Mesendoderm (in vitro differentiated cells): Measurements from ENCODE around the gene FGF4.

Experiments used
- DNase-seq: peaks from one replicate; pipeline ENCODE4 v3.0.0; 2013
- H2AK5ac ChIP-seq: 2 replicates; pipeline ENCODE4 v1.6.1; 2013; ENCODE audit warnings: low read length, inconsistent platforms
- H2BK120ac ChIP-seq: 2 replicates; pipeline ENCODE4 v1.6.1; 2013; ENCODE audit warnings: low read depth, mild to moderate bottlenecking, low read length, moderate library complexity, mixed read lengths
- H2BK15ac ChIP-seq: replicated peaks from 2 replicates; pipeline ENCODE4 v1.6.1; 2013; ENCODE audit warnings: low read depth, mild to moderate bottlenecking, moderate library complexity
- H2BK5ac ChIP-seq: 2 replicates; pipeline ENCODE4 v1.6.1; 2013; ENCODE audit warnings: low read length, inconsistent platforms
- H3K18ac ChIP-seq: 2 replicates; pipeline ENCODE4 v1.6.1; 2013; ENCODE audit warnings: mild to moderate bottlenecking, low read length, mixed read lengths
- H3K23ac ChIP-seq: one replicate; pipeline ENCODE4 v1.6.1; 2013; ENCODE audit warnings: low read length
- H3K27ac ChIP-seq: 2 replicates; pipeline ENCODE4 v1.5.1; 2013; ENCODE audit warnings: low read depth, mild to moderate bottlenecking, inconsistent platforms, low read length, moderate library complexity
- H3K27me3 ChIP-seq: 2 replicates; pipeline ENCODE4 v1.6.1; 2013; ENCODE audit warnings: low read length, control low read depth, mild to moderate bottlenecking, inconsistent platforms; ENCODE audit not compliant: insufficient read depth, poor library complexity
- H3K36me3 ChIP-seq: 2 replicates; pipeline ENCODE4 v1.6.1; 2013; ENCODE audit warnings: low read length, inconsistent platforms; ENCODE audit not compliant: control insufficient read depth, insufficient read depth
- H3K4ac ChIP-seq: one replicate; pipeline ENCODE4 v1.6.1; 2013; ENCODE audit warnings: low read depth, mild to moderate bottlenecking, low read length, moderate library complexity
- H3K4me1 ChIP-seq: 2 replicates; pipeline ENCODE4 v1.6.1; 2013; ENCODE audit warnings: low read depth, low read length, inconsistent platforms; ENCODE audit not compliant: control insufficient read depth
- H3K4me2 ChIP-seq: 2 replicates; pipeline ENCODE4 v1.6.1; 2013; ENCODE audit warnings: low read length
- H3K4me3 ChIP-seq: 2 replicates; pipeline ENCODE4 v1.5.1; 2013; ENCODE audit warnings: mild to moderate bottlenecking, low read length
- H3K56ac ChIP-seq: one replicate; pipeline ENCODE4 v1.6.1; 2013; ENCODE audit warnings: low read length
- H3K79me1 ChIP-seq: 2 replicates; pipeline ENCODE4 v1.6.1; 2013; ENCODE audit warnings: low read length, inconsistent platforms
- H3K79me2 ChIP-seq: 2 replicates; pipeline ENCODE4 v1.6.1; 2013; ENCODE audit warnings: mild to moderate bottlenecking, low read length; ENCODE audit not compliant: control insufficient read depth, insufficient read depth
- H3K9ac ChIP-seq: 2 replicates; pipeline ENCODE4 v1.6.1; 2013; ENCODE audit warnings: low read length, inconsistent platforms
- H4K5ac ChIP-seq: one replicate; pipeline ENCODE4 v1.6.1; 2013; ENCODE audit warnings: low read length
- H4K8ac ChIP-seq: one replicate; pipeline ENCODE4 v1.6.1; 2013; ENCODE audit warnings: low read depth, mild to moderate bottlenecking, control low read depth, low read length, moderate library complexity
- WGBS: extraction: QIAGEN DNeasy Blood & Tissue Kit; methylation state at CpG from one replicate; pipeline ENCODE4 v1.1.7; 2013; ENCODE audit warnings: low lambda C conversion rate, missing lambda C conversion rate; ENCODE audit not compliant: insufficient coverage; ENCODE audit errors: extremely low coverage; 5-methylcytosine and 5-hydroxymethylcytosine counted together

Gene FGF4

DNA sequence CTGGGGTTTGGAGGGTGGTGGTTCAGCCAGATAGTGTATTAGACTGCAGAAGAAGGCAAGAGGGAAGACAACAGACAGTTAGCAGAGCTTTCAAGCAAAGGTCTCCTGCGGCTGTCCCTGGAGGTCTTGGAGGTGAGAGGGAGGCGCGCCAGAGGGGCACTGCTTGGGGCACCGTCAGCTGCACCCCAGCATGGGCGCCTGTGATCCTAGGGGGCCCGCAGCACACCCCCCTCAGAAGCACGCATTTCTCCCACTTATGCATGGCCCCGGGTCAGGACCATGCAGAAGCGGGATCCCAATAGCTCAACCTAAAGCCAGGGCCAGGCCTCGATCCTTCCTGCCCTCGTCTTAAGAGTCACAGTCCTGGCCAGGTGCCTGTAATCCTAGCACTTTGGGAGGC is 26.5 kb downstream of the FGF4 start:
- H3K27me3 ChIP-seq = no peaks in the 10 kb centered on the region
- H3K79me2 ChIP-seq = no peaks in the 10 kb centered on the region
- H3K27ac ChIP-seq = no peak overlapping the region
- H2AK5ac ChIP-seq = no peak overlapping the region
- H4K8ac ChIP-seq = no peak overlapping the region
- no peak overlapping the region for H3K4ac ChIP-seq
- H3K4me1 ChIP-seq = no peaks in the 10 kb centered on the region
- H3K4me3 ChIP-seq = no peak overlapping the region
- no peak overlapping the region for H3K4me2 ChIP-seq
- DNase-seq = no peak
- H2BK120ac ChIP-seq = no peak overlapping the region
- H2BK5ac ChIP-seq = no peak overlapping the region
- H3K79me1 ChIP-seq = no peaks in the 10 kb centered on the region
- no CpG with 5 or more reads among the region's 11 CpGs for WGBS
- H4K5ac ChIP-seq = no peak overlapping the region
- H3K56ac ChIP-seq = no peak overlapping the region
- no peak overlapping the region for H3K23ac ChIP-seq
- H2BK15ac ChIP-seq = no peak overlapping the region
- no peak overlapping the region for H3K9ac ChIP-seq
- no peaks in the 10 kb centered on the region for H3K36me3 ChIP-seq
- H3K18ac ChIP-seq = no peak overlapping the region

DNA sequence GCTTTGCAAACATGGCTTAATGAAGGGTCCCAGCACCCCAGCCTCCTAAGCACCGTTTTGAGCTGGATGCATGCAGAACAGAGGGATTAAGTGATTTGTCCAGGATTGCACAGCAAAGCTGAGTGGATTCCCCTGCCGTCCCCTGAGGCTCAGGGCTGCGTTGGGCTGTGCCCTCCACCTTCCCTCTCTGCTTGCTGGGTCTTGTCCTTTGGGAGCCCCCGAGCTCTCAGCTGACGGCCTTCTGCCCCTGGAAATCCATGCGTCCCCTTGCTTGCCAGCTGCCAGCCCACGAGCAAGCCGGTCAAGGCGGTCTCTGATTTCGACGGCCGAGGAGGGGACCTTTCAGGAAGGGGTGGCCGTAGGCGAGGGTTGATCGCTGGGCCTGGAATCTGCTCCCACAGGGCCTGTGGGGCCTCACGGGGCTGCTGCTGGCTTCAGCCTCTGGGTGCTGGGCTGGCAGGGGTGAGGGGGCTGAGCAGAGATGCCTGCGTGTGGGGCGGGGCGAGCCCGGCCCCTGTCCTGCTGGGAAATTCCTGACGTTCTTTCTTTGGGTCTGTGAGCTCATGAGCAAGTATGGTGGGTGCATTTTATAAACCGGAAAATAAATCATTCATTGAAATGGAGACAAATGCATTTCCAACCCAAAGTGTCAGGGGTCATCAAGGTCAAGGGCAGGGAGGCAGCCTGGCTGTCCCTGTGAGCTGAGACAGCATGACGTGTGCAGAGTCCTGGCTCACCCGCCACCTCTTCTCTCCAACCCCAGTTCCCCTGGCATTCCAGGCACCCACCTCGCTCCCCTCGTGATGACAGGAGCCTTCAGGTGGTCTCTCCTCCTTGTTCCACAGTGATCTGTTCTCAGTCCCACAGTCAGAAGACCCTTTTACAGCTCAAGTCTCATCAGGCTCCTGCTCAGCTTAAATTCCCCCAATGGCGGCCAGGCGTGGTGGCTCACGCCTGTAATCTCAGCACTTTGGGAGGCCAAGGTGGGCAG is 28.1 kb downstream of the FGF4 start:
- WGBS = no CpG with 5 or more reads among the region's 29 CpGs
- H3K4me3 ChIP-seq = no peak overlapping the region
- DNase-seq = peak; percentile 37
- H3K27ac ChIP-seq = no peak overlapping the region
- H2BK15ac ChIP-seq = no peak overlapping the region
- no peak overlapping the region for H3K4ac ChIP-seq
- no peak overlapping the region for H2AK5ac ChIP-seq
- no peaks in the 10 kb centered on the region for H3K4me1 ChIP-seq
- no peaks in the 10 kb centered on the region for H3K79me2 ChIP-seq
- no peak overlapping the region for H2BK5ac ChIP-seq
- no peaks in the 10 kb centered on the region for H3K27me3 ChIP-seq
- no peak overlapping the region for H3K23ac ChIP-seq
- no peak overlapping the region for H4K5ac ChIP-seq
- H3K18ac ChIP-seq = peak overlapping the region; percentile 5
- no peak overlapping the region for H4K8ac ChIP-seq
- H3K36me3 ChIP-seq = no peaks in the 10 kb centered on the region
- H3K4me2 ChIP-seq = no peak overlapping the region
- no peaks in the 10 kb centered on the region for H3K79me1 ChIP-seq
- no peak overlapping the region for H3K9ac ChIP-seq
- H3K56ac ChIP-seq = peak overlapping the region; percentile 25
- H2BK120ac ChIP-seq = no peak overlapping the region

DNA sequence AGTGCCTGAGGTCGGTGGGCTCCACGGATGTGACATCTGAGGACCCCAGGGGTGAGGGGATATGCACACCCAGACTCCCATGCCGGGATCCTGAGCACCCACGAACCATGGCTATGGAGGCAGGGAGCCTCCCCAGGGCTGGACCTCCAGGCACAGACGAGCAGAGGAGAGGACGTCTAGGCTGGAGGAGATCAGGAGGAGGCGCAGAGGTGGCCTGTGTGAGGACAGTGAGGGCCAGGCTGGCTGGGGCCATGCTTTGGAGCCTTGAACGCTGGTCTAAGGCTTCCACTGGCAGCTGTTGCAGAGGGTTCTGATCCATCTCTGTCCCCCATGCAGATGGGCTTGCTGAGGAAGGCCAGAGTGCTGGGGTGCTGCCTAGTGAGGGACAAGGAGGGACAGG is 29.0 kb downstream of the FGF4 start:
- Histone ChIP-seq H3K27me3 (no peaks in the 10 kb centered on the region), H3K36me3 (no peaks in the 10 kb centered on the region), H3K4me3 (no peak overlapping the region), H4K5ac (no peak overlapping the region), H3K79me2 (no peaks in the 10 kb centered on the region), H3K9ac (no peak overlapping the region), H3K27ac (no peak overlapping the region), H4K8ac (no peak overlapping the region), H3K23ac (no peak overlapping the region), H3K56ac (no peak overlapping the region), H2BK5ac (no peak overlapping the region), H3K79me1 (no peaks in the 10 kb centered on the region), H2BK120ac (no peak overlapping the region), H2BK15ac (no peak overlapping the region), H2AK5ac (no peak overlapping the region), H3K18ac (no peak overlapping the region), H3K4me2 (no peak overlapping the region), H3K4me1 (no peaks in the 10 kb centered on the region), H3K4ac (no peak overlapping the region)
- DNase-seq = no peak
- no CpG with 5 or more reads among the region's 8 CpGs for WGBS

DNA sequence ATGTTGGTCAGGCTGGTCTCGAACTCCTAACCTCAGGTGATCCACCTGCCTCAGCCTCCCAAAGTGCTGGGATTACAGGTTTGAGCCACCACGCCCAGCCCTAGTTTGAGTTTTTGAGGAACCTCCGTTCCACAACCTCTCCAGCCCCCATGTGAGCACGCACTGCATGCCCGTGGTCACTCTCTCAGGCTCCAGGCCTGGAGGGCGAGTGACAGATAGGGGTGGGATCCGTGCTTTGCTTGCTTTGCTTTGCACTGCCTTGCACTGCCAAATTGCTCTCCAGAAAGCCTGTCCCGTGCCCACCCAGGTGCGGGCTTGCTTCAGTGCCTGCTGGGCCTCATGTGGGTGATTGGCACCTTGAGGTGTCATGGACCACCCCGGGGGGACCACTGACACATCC is 29.9 kb downstream of the FGF4 start:
- no peak for DNase-seq
- Histone ChIP-seq H3K9ac (no peak overlapping the region), H3K18ac (no peak overlapping the region), H3K4me3 (no peak overlapping the region), H3K56ac (no peak overlapping the region), H3K4me2 (no peak overlapping the region), H3K27me3 (no peaks in the 10 kb centered on the region), H2BK15ac (no peak overlapping the region), H3K23ac (no peak overlapping the region), H4K8ac (no peak overlapping the region), H3K4me1 (no peaks in the 10 kb centered on the region), H4K5ac (no peak overlapping the region), H3K27ac (no peak overlapping the region), H3K79me2 (no peaks in the 10 kb centered on the region), H3K4ac (peak overlapping the region; percentile 4), H2BK5ac (no peak overlapping the region), H3K79me1 (no peaks in the 10 kb centered on the region), H3K36me3 (no peaks in the 10 kb centered on the region), H2AK5ac (no peak overlapping the region), H2BK120ac (no peak overlapping the region)
- WGBS = no CpG with 5 or more reads among the region's 10 CpGs

DNA sequence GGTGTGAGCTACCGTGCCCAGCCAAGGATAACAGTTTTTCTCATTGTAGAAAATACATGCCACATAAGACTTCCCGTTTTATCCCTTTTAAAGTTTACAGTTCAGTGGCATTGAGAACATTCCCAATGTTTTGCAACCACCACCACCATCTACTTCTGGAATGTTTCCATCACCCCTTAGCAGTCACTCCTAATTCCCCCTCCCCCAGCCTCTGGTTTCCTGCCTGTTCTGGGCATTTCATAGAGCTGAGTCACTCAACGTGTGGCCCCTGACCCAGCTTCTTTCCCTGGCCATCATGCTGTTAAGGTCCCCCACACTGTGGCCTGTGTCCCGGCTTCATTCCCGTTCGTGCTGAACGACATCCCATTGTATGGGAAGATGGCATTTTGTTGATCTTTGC is 30.7 kb downstream of the FGF4 start:
- WGBS = no CpG with 5 or more reads among the region's 7 CpGs
- H3K4me2 ChIP-seq = no peak overlapping the region
- H3K18ac ChIP-seq = no peak overlapping the region
- no peaks in the 10 kb centered on the region for H3K79me2 ChIP-seq
- no peak overlapping the region for H3K4me3 ChIP-seq
- no peak overlapping the region for H4K5ac ChIP-seq
- no peak overlapping the region for H2BK120ac ChIP-seq
- peak; percentile 97 for DNase-seq
- no peak overlapping the region for H3K9ac ChIP-seq
- H3K27me3 ChIP-seq = no peaks in the 10 kb centered on the region
- no peak overlapping the region for H2BK5ac ChIP-seq
- H3K56ac ChIP-seq = peak overlapping the region; percentile 35
- H2AK5ac ChIP-seq = no peak overlapping the region
- no peaks in the 10 kb centered on the region for H3K36me3 ChIP-seq
- H3K4ac ChIP-seq = no peak overlapping the region
- no peak overlapping the region for H4K8ac ChIP-seq
- no peaks in the 10 kb centered on the region for H3K4me1 ChIP-seq
- H2BK15ac ChIP-seq = no peak overlapping the region
- H3K79me1 ChIP-seq = no peaks in the 10 kb centered on the region
- H3K23ac ChIP-seq = no peak overlapping the region
- H3K27ac ChIP-seq = no peak overlapping the region
